PC-9 (cell line): ENCODE measurements around the gene KRT37.

ENCODE experiments used
- EZH2 ChIP-seq: fragments of 200-600 bp; sonication (generic); IDR thresholded peaks from 2 replicates; pipeline ENCODE4 v1.8.0; 2017; ENCODE audit warnings: antibody characterized with exemption, low read depth
- TF ChIP-seq, protein P1 (sequence below): fragments of 200-600 bp; sonication (generic); conservative IDR thresholded peaks from 2 replicates; pipeline ENCODE4 v1.6.1; 2017; ENCODE audit warnings: mixed run types, antibody characterized with exemption, mild to moderate bottlenecking, moderate library complexity

DNA sequence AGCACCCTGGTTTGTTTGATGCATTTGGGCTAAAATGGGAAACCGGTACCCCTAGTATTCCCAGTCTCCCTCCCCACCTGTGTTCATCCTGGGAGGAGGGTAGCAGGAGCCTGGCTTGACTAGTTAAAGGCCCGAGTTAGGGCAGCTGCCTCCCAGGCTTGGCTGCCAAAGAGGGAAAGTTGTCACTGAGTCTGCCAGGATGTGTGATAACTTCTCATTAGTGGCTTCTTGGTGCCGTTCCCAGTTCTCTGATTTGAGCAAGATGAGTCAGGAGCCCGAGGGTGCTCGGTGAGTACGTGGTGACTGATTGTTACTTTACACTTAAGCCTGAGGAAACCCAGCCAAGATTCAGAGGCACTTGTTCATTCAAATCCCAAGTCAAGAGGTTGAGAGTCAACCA lies 40.3 kb upstream of the KRT37 start:
- TF ChIP-seq, protein P1, sequence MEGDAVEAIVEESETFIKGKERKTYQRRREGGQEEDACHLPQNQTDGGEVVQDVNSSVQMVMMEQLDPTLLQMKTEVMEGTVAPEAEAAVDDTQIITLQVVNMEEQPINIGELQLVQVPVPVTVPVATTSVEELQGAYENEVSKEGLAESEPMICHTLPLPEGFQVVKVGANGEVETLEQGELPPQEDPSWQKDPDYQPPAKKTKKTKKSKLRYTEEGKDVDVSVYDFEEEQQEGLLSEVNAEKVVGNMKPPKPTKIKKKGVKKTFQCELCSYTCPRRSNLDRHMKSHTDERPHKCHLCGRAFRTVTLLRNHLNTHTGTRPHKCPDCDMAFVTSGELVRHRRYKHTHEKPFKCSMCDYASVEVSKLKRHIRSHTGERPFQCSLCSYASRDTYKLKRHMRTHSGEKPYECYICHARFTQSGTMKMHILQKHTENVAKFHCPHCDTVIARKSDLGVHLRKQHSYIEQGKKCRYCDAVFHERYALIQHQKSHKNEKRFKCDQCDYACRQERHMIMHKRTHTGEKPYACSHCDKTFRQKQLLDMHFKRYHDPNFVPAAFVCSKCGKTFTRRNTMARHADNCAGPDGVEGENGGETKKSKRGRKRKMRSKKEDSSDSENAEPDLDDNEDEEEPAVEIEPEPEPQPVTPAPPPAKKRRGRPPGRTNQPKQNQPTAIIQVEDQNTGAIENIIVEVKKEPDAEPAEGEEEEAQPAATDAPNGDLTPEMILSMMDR = no peak
- TF ChIP-seq EZH2 = no peak
